ENCODE measurements around the gene PRDM15.

DNA sequence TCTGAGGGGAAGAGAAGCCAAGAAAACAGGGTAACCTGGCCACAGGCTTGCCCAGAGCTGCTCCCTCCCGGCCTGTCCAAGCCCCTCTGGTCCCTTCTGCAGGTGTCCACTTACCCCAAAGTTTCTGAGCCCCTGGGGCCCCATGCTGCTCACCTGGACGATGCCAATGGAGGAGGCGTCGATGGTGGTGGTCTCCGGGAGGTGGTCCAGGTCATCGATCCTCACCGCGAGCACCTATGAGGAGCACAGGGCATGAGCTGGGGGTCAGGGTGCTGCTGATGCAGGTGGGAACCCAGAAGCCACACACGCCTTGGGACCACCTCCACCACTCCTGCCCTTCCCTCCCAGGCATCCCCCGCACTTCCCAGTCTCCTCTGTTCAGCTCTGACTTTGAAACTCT, 74.8 kb downstream of the PRDM15 start:
- TF ChIP-seq, protein P1, sequence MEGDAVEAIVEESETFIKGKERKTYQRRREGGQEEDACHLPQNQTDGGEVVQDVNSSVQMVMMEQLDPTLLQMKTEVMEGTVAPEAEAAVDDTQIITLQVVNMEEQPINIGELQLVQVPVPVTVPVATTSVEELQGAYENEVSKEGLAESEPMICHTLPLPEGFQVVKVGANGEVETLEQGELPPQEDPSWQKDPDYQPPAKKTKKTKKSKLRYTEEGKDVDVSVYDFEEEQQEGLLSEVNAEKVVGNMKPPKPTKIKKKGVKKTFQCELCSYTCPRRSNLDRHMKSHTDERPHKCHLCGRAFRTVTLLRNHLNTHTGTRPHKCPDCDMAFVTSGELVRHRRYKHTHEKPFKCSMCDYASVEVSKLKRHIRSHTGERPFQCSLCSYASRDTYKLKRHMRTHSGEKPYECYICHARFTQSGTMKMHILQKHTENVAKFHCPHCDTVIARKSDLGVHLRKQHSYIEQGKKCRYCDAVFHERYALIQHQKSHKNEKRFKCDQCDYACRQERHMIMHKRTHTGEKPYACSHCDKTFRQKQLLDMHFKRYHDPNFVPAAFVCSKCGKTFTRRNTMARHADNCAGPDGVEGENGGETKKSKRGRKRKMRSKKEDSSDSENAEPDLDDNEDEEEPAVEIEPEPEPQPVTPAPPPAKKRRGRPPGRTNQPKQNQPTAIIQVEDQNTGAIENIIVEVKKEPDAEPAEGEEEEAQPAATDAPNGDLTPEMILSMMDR (conservative IDR thresholded peaks at IDR 0.05; ENCODE audit: low read length), result no peak
- TF ChIP-seq EZH2phosphoT487 (IDR thresholded peaks at IDR 0.05; ENCODE audit: borderline replicate concordance), result no peak
